Fibroblast of the aortic adventitia (primary cell): ENCODE data around the gene PIP4K2A. TPM values are rescaled to one million over a fixed set of nuclear protein-coding genes. Genes with fewer than 3 reads are reported as not detected.

ENCODE experiments used
- DNase-seq: peaks from one replicate; pipeline ENCODE4 v3.0.0-alpha.2; 2010; ENCODE audit warnings: low read depth
- H3K4me3 ChIP-seq: 2 replicates; pipeline ENCODE4 v1.5.1; 2011; ENCODE audit warnings: low read depth, mild to moderate bottlenecking, control low read depth, low read length, moderate library complexity
- total RNA-seq: library from RNA; depleted of rRNA; stranded (reverse); fragments of >200 nt; gene quantifications from 2 replicates; pipeline ENCODE4 v1.2.3, GENCODE V29; 2012; ENCODE audit warnings: low replicate concordance
- TF ChIP-seq, protein P1 (sequence below): IDR thresholded peaks from 2 replicates; pipeline ENCODE4 v1.5.1; 2011; ENCODE audit warnings: mild to moderate bottlenecking, low read length, control low read depth, inconsistent platforms; ENCODE audit not compliant: insufficient read depth

The PIP4K2A gene
- total RNA-seq, 1 donor = 52.2 TPM

GRCh38 chr10:22631646-22632278 is 82.6 kb downstream of the PIP4K2A start:
- no peak overlapping the region for H3K4me3 ChIP-seq
- peak; percentile 17 for DNase-seq
- TF ChIP-seq, protein P1, sequence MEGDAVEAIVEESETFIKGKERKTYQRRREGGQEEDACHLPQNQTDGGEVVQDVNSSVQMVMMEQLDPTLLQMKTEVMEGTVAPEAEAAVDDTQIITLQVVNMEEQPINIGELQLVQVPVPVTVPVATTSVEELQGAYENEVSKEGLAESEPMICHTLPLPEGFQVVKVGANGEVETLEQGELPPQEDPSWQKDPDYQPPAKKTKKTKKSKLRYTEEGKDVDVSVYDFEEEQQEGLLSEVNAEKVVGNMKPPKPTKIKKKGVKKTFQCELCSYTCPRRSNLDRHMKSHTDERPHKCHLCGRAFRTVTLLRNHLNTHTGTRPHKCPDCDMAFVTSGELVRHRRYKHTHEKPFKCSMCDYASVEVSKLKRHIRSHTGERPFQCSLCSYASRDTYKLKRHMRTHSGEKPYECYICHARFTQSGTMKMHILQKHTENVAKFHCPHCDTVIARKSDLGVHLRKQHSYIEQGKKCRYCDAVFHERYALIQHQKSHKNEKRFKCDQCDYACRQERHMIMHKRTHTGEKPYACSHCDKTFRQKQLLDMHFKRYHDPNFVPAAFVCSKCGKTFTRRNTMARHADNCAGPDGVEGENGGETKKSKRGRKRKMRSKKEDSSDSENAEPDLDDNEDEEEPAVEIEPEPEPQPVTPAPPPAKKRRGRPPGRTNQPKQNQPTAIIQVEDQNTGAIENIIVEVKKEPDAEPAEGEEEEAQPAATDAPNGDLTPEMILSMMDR = no peak

DNA sequence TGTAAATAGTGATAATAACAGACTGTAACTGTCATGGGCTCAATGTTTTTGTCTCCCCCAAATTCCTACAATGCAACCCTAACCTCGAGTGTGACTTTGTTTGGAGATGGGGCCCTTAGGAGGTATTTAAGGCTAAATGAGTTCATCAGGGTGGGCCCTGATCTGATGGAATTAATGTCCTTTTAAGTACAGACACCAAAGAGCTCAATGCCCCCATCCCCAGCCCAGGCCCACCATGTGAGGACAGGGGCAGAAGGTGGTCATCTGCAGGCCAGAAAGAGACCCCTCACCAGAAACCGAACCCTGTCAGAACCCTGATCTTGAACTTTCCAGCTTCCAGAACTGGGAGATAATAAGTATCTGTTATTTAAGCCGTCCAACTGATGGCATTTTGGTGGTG is 83.2 kb downstream of the PIP4K2A start:
- no peak for DNase-seq
- no peak overlapping the region for H3K4me3 ChIP-seq
- TF ChIP-seq, protein P1 = no peak

- H3K4me3 ChIP-seq = no peak overlapping the region
- peak; percentile 59 for DNase-seq
- TF ChIP-seq, protein P1 = no peak
These were observed 83.9 kb downstream of the PIP4K2A start for GRCh38 chr10:22630234-22631174.

- TF ChIP-seq, protein P1 = no peak
These were observed 84.5 kb downstream of the PIP4K2A start for GRCh38 chr10:22629852-22630233.

GRCh38 chr10:22629126-22629525 is 85.3 kb downstream of the PIP4K2A start:
- peak; percentile 20 for DNase-seq
- TF ChIP-seq, protein P1 = no peak
- no peak overlapping the region for H3K4me3 ChIP-seq

More at GRCh38 chr10:22629852-22630233, 84.5 kb downstream of the PIP4K2A start:
- H3K4me3 ChIP-seq = no peak overlapping the region
- DNase-seq = no peak

DNA sequence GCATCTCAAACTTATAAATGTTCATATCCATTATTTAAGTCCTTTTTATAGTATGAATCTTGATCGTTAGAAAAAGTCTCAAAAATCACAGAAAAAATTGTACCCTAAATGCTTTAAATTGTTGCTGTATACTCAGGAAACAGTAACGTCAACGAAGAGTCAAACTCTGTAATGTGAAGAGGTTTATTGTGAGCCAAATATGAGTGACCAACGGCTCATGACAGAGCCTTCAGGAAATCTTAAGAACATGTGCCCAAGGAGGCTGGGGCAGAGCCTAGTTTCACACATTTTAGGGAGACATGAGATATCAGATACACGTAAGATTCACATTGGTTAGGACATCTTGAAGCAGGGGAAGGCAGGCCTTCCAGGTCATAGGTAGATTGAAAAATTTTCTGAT is 86.1 kb downstream of the PIP4K2A start:
- no peak overlapping the region for H3K4me3 ChIP-seq
- TF ChIP-seq, protein P1 = no peak
- DNase-seq = no peak
